Chondrocyte (in vitro differentiated cells): ENCODE results near the gene CEACAM5. TPM values are rescaled to one million over a fixed set of nuclear protein-coding genes. Genes with fewer than 3 reads are reported as not detected.

ENCODE experiments used
- DNase-seq: peaks from one replicate; pipeline ENCODE4 v3.0.0; 2021; ENCODE audit warnings: mixed read lengths, low spot score
- H3K27ac Mint-ChIP-seq: one replicate; pipeline ENCODE4 v1.8.0; 2021; ENCODE audit warnings: mild to moderate bottlenecking, moderate library complexity, mixed read lengths; ENCODE audit not compliant: unreplicated experiment
- H3K27me3 Mint-ChIP-seq: 2 replicates; pipeline ENCODE4 v1.8.0; 2021; ENCODE audit warnings: low read depth, mixed read lengths
- H3K36me3 Mint-ChIP-seq: 2 replicates; pipeline ENCODE4 v1.8.0; 2021; ENCODE audit warnings: low read depth, mixed read lengths
- H3K4me1 Mint-ChIP-seq: 2 replicates; pipeline ENCODE4 v1.8.0; 2021; ENCODE audit warnings: low read depth, mild to moderate bottlenecking, mixed read lengths
- H3K4me3 Mint-ChIP-seq: one replicate; pipeline ENCODE4 v1.8.0; 2021; ENCODE audit warnings: mild to moderate bottlenecking, moderate library complexity, mixed read lengths; ENCODE audit not compliant: unreplicated experiment
- H3K9me3 Mint-ChIP-seq: 2 replicates; pipeline ENCODE4 v1.8.0; 2021; ENCODE audit warnings: low read depth, mixed read lengths
- CTCF ChIP-seq: fragments of 200-600 bp; sonication (generic); IDR thresholded peaks from 2 replicates; pipeline ENCODE4 v1.5.0; 2021; ENCODE audit warnings: antibody characterized with exemption, mild to moderate bottlenecking, moderate library complexity
- total RNA-seq: library from RNA; stranded (reverse); gene quantifications from 3 replicates; pipeline ENCODE4 v1.2.1, GENCODE V29; 2021

Gene CEACAM5
- total RNA-seq, 1 donor from 2014 or later = not detected

GRCh38 chr19:41776700-41777099 lies 68.3 kb downstream of the CEACAM5 start:
- H3K9me3 Mint-ChIP-seq = peaks cover 2% of the 10 kb centered on the region
- TF ChIP-seq CTCF = no peak
- DNase-seq = no peak
- no peak overlapping the region for H3K27ac Mint-ChIP-seq
- H3K4me1 Mint-ChIP-seq = no peaks in the 10 kb centered on the region
- no peaks in the 10 kb centered on the region for H3K36me3 Mint-ChIP-seq
- peaks cover 42% of the 10 kb centered on the region for H3K27me3 Mint-ChIP-seq
- H3K4me3 Mint-ChIP-seq = no peak overlapping the region

Other genes starting within 250 kb of the CEACAM5 start
- gene CEACAM21, start 132.5 kb upstream of the CEACAM5 start, total RNA-seq = not detected in 3 replicates
- gene CEACAM4, start 81.6 kb upstream of the CEACAM5 start, total RNA-seq = not detected in 3 replicates
- gene CEACAM7, start 20.4 kb upstream of the CEACAM5 start, total RNA-seq = not detected in 3 replicates
- not detected in 3 replicates for gene CEACAM6, start 46.9 kb downstream of the CEACAM5 start, total RNA-seq
- gene CEACAM3, start 88.0 kb downstream of the CEACAM5 start, total RNA-seq = not detected in 3 replicates
- gene LYPD4, start 136.1 kb downstream of the CEACAM5 start, total RNA-seq = not detected in 3 replicates
- not detected in 3 replicates for gene DMRTC2, start 136.4 kb downstream of the CEACAM5 start, total RNA-seq
- gene RPS19, start 151.6 kb downstream of the CEACAM5 start, total RNA-seq = 1,424 to 1,797 TPM (median 1,457 TPM) in 3 replicates
- gene CD79A, start 168.7 kb downstream of the CEACAM5 start, total RNA-seq = 0.36 TPM in 1 of 3 replicates, not detected in the others
- gene ARHGEF1, start 174.6 kb downstream of the CEACAM5 start, total RNA-seq = 70.5 to 105 TPM (median 73.2 TPM) in 3 replicates
- gene ERFL, start 219.8 kb downstream of the CEACAM5 start, total RNA-seq = 0.27 to 0.44 TPM (median 0.35 TPM) in 3 replicates